OCI-LY1 (cell line): Measurements from ENCODE around the gene CHPF2.

ENCODE experiments used
- H2AFZ ChIP-seq: fragments of 200-600 bp; sonication (generic), shearing (Covaris generic); 2 replicates; pipeline ENCODE4 v1.6.0; 2014; ENCODE audit warnings: antibody characterized with exemption, mild to moderate bottlenecking, low read length
- H3F3A ChIP-seq: fragments of 200-600 bp; sonication (generic), shearing (Covaris generic); 2 replicates; pipeline ENCODE4 v1.6.0; 2014; ENCODE audit warnings: mild to moderate bottlenecking, antibody characterized with exemption, low read length, moderate library complexity; ENCODE audit not compliant: insufficient read depth
- H3K27ac ChIP-seq: fragments of 200-600 bp; sonication (generic); 2 replicates; pipeline ENCODE4 v1.5.1; 2014; ENCODE audit warnings: low read length, mixed run types, mild to moderate bottlenecking, low read depth; ENCODE audit not compliant: poor library complexity, severe bottlenecking
- H3K27me3 ChIP-seq: fragments of 200-600 bp; sonication (generic); 2 replicates; pipeline ENCODE4 v1.6.0; 2014; ENCODE audit warnings: antibody characterized with exemption, mild to moderate bottlenecking, low read length, moderate library complexity; ENCODE audit not compliant: insufficient read depth
- H3K36me3 ChIP-seq: fragments of 200-600 bp; sonication (generic); 2 replicates; pipeline ENCODE4 v1.6.1; 2014; ENCODE audit warnings: mild to moderate bottlenecking, antibody characterized with exemption, low read length, moderate library complexity, mixed read lengths; ENCODE audit not compliant: insufficient read depth
- H3K4me1 ChIP-seq: fragments of 200-600 bp; sonication (generic); 2 replicates; pipeline ENCODE4 v1.5.1; 2014; ENCODE audit warnings: mild to moderate bottlenecking, low read length, moderate library complexity; ENCODE audit not compliant: insufficient read depth, severe bottlenecking
- H3K4me2 ChIP-seq: fragments of 200-600 bp; sonication (generic), shearing (Covaris generic); 2 replicates; pipeline ENCODE4 v1.6.1; 2014; ENCODE audit warnings: low read length
- H3K4me3 ChIP-seq: fragments of 200-600 bp; sonication (generic); 2 replicates; pipeline ENCODE4 v1.5.1; 2014; ENCODE audit warnings: low read length, low read depth, mild to moderate bottlenecking, mixed read lengths; ENCODE audit not compliant: poor library complexity, severe bottlenecking
- H3K79me2 ChIP-seq: fragments of 200-600 bp; shearing (Covaris generic); 2 replicates; pipeline ENCODE4 v1.6.1; 2016; ENCODE audit warnings: mixed run types, low read length, mixed read lengths; ENCODE audit not compliant: insufficient read depth
- H3K9ac ChIP-seq: fragments of 200-600 bp; sonication (generic), shearing (Covaris generic); 2 replicates; pipeline ENCODE4 v1.6.1; 2014; ENCODE audit warnings: mild to moderate bottlenecking, low read length, mixed read lengths
- H3K9me2 ChIP-seq: fragments of 200-600 bp; sonication (generic), shearing (Covaris generic); 2 replicates; pipeline ENCODE4 v1.6.1; 2014; ENCODE audit warnings: low read depth, mild to moderate bottlenecking, low read length, mixed read lengths
- H3K9me3 ChIP-seq: fragments of 200-600 bp; shearing (Covaris generic); 2 replicates; pipeline ENCODE4 v1.6.1; 2014; ENCODE audit warnings: low read length, mixed read lengths
- H4K20me1 ChIP-seq: fragments of 200-600 bp; sonication (generic), shearing (Covaris generic); 2 replicates; pipeline ENCODE4 v1.6.0; 2016; ENCODE audit warnings: mild to moderate bottlenecking, low read length; ENCODE audit not compliant: insufficient read depth
- EZH2 ChIP-seq: fragments of 200-600 bp; sonication (generic), shearing (Covaris generic); IDR thresholded peaks from 2 replicates; pipeline ENCODE4 v1.8.0; 2017; ENCODE audit warnings: borderline replicate concordance, mixed run types, mild to moderate bottlenecking, antibody characterized with exemption, low read length, moderate library complexity, mixed read lengths
- TF ChIP-seq, protein P1 (sequence below): fragments of 200-600 bp; sonication (generic), shearing (Covaris generic); IDR thresholded peaks from 2 replicates; pipeline ENCODE4 v1.5.1; 2017; ENCODE audit warnings: mild to moderate bottlenecking, antibody characterized with exemption, low read length, moderate library complexity, mixed read lengths

CHPF2 gene

DNA sequence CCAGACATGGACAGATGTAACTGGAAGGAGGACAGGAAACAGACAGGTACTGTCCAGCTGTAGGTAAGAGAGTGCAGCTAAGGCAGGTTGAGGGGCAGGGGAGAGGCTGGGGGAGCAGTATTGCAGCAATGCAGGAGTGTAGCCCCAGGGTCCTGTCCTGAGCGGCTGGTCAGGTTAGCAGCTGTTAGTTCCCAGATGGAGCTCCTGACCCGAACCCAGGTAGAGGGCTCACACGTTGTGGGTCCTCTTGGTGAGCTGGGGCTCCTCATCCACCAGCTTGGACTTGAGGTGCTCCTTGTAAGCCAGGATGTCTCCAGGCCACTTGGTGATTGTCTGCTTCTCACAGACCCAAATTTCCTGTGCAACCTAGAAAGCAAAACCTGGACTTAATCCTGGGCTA, 18.5 kb upstream of the CHPF2 start:
- Histone ChIP-seq H3K27ac (no peak overlapping the region), H3K79me2 (no peaks in the 10 kb centered on the region), H2AFZ (no peak overlapping the region), H3K9ac (no peak overlapping the region), H3K4me2 (no peak overlapping the region), H3K9me3 (no peaks in the 10 kb centered on the region), H3F3A (no peaks in the 10 kb centered on the region), H3K4me1 (no peaks in the 10 kb centered on the region), H3K4me3 (no peak overlapping the region), H3K27me3 (no peaks in the 10 kb centered on the region), H3K36me3 (peaks cover 70% of the 10 kb centered on the region), H4K20me1 (no peaks in the 10 kb centered on the region), H3K9me2 (no peaks in the 10 kb centered on the region)
- TF ChIP-seq, protein P1, sequence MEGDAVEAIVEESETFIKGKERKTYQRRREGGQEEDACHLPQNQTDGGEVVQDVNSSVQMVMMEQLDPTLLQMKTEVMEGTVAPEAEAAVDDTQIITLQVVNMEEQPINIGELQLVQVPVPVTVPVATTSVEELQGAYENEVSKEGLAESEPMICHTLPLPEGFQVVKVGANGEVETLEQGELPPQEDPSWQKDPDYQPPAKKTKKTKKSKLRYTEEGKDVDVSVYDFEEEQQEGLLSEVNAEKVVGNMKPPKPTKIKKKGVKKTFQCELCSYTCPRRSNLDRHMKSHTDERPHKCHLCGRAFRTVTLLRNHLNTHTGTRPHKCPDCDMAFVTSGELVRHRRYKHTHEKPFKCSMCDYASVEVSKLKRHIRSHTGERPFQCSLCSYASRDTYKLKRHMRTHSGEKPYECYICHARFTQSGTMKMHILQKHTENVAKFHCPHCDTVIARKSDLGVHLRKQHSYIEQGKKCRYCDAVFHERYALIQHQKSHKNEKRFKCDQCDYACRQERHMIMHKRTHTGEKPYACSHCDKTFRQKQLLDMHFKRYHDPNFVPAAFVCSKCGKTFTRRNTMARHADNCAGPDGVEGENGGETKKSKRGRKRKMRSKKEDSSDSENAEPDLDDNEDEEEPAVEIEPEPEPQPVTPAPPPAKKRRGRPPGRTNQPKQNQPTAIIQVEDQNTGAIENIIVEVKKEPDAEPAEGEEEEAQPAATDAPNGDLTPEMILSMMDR = no peak
- TF ChIP-seq EZH2 = no peak

DNA sequence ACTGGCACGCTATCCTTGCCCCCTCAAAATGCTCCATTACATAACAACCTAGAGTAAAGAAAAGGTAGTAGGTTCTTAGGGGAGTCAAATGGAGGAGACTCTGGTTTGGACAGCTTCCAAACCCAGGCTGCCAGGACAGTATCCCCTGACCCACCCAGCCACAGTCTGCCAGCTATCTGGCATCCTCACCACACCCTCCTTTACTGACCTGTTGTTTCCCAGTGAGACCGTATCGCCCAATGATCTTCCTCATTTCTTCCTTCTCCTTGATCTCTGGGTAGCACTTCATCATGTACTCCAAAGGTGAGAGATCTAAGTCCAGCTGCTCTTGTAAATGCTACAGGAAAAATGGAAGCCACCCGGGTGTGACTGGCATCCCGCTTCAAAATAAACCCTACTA, 16.9 kb upstream of the CHPF2 start:
- Histone ChIP-seq H3K9me3 (no peaks in the 10 kb centered on the region), H3K9me2 (no peaks in the 10 kb centered on the region), H3F3A (no peaks in the 10 kb centered on the region), H2AFZ (no peak overlapping the region), H3K36me3 (peaks cover 86% of the 10 kb centered on the region), H3K79me2 (no peaks in the 10 kb centered on the region), H4K20me1 (no peaks in the 10 kb centered on the region), H3K4me2 (no peak overlapping the region), H3K4me3 (no peak overlapping the region), H3K27me3 (no peaks in the 10 kb centered on the region), H3K9ac (no peak overlapping the region), H3K4me1 (no peaks in the 10 kb centered on the region), H3K27ac (no peak overlapping the region)
- no peak for TF ChIP-seq EZH2
- TF ChIP-seq, protein P1 = no peak

DNA sequence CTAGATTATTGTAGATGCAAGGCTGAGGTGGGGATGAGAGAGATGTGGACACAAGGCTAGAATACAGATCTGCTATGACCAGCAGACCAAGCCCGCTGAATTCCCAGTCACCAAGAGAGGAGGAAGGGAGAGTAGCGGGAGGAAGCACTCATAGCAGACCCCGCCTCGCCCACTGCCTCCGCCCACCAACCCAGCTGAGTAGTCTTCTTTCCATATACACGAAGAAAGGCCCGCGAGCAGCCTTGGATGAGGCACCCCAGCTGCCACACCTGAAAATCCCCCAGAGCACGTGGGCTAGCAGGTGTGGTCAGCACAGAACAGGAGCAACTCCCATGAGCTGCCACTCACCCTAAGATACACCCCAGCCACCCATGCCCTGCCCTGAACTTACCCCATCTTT, 14.1 kb upstream of the CHPF2 start:
- no peak overlapping the region for H2AFZ ChIP-seq
- H3F3A ChIP-seq = no peaks in the 10 kb centered on the region
- H3K4me3 ChIP-seq = no peak overlapping the region
- H3K36me3 ChIP-seq = peaks cover 97% of the 10 kb centered on the region
- no peaks in the 10 kb centered on the region for H3K9me3 ChIP-seq
- no peak overlapping the region for H3K27ac ChIP-seq
- H3K4me1 ChIP-seq = no peaks in the 10 kb centered on the region
- no peaks in the 10 kb centered on the region for H3K79me2 ChIP-seq
- TF ChIP-seq EZH2 = no peak
- TF ChIP-seq, protein P1 = no peak
- no peak overlapping the region for H3K4me2 ChIP-seq
- H3K9ac ChIP-seq = no peak overlapping the region
- no peaks in the 10 kb centered on the region for H3K27me3 ChIP-seq
- no peaks in the 10 kb centered on the region for H3K9me2 ChIP-seq
- no peaks in the 10 kb centered on the region for H4K20me1 ChIP-seq
